Psoas muscle (tissue), 8 donors: ENCODE data around the gene PLXDC2. TPM values are rescaled to one million over a fixed set of nuclear protein-coding genes. Genes with fewer than 3 reads are reported as not detected.

Experiments
- ATAC-seq, 4 donors: fragments of 200-7000 bp; cut with Tn5 transposase; one replicate each; pipeline ENCODE4 v1.9.1; 2020; ENCODE audit warnings: moderate library complexity in 3 of 4, mild to moderate bottlenecking in 2 of 4
- DNase-seq, 2 donors: peaks; one replicate each; pipeline ENCODE4 v3.0.0-alpha.2; 2020
- H3K27ac ChIP-seq: fragments of 200-600 bp; one replicate; pipeline ENCODE4 v1.8.0; 2022
- H3K27me3 ChIP-seq, 3 donors: fragments of 200-600 bp in 1 of 3; one replicate each; pipeline versions ENCODE4 v1.6.1 to v1.8.0; 2013 to 2022; ENCODE audit warnings: low read length in 2 of 3, mild to moderate bottlenecking in 2 of 3, moderate library complexity in 1 of 3; ENCODE audit not compliant: insufficient read depth in 3 of 3
- H3K36me3 ChIP-seq, 2 donors: fragments of 200-600 bp in 1 of 2; one replicate each; pipeline versions ENCODE4 v1.6.1 to v1.8.0; 2013 to 2022; ENCODE audit warnings: low read depth in 1 of 2, mild to moderate bottlenecking in 1 of 2, moderate library complexity in 1 of 2; ENCODE audit not compliant: insufficient read depth in 1 of 2
- H3K4me1 ChIP-seq: fragments of 200-600 bp; one replicate; pipeline ENCODE4 v1.8.0; 2022
- H3K4me3 ChIP-seq: fragments of 200-600 bp; one replicate; pipeline ENCODE4 v1.8.0; 2022; ENCODE audit warnings: mild to moderate bottlenecking
- H3K9me3 ChIP-seq: fragments of 200-600 bp; one replicate; pipeline ENCODE4 v1.8.0; 2022
- CTCF ChIP-seq: fragments of 200-600 bp; IDR thresholded peaks from one replicate; pipeline ENCODE4 v1.8.0; 2022; ENCODE audit warnings: antibody characterized with exemption
- WGBS, 3 donors: extraction: QIAGEN DNeasy Blood & Tissue Kit; methylation state at CpG; one replicate each; pipeline versions ENCODE4 v1.1.6 to v1.1.7; 2013; 5-methylcytosine and 5-hydroxymethylcytosine counted together
- intact Hi-C, 2 donors: fragments of 100-400 bp; cut with DNase I; formaldehyde crosslinking; loops; one replicate each; pipeline versions ENCODE4 v1.11.0 to v1.14.2; 2022
- polyA plus RNA-seq, 3 donors: library from polyadenylated mRNA; stranded (reverse); fragments of 200-250 nt; gene quantifications; one replicate each; pipeline ENCODE4 v1.2.3, GENCODE V29; 2013
- total RNA-seq, 4 donors: library from RNA; stranded (reverse); fragmentation: NEBNext Ultra II Directional in 2 of 4; extraction: Animal tissue kit (Norgen Biotek cat#: 25700) in 2 of 4; gene quantifications; one replicate each; pipeline versions ENCODE4 v1.2.1 to v1.2.4, GENCODE V29; 2021 to 2023
- donor health status: healthy with polysubstance abuse.
- donor health status: DM: no; HTN: no; CAD: no; lungs with moderate emphysema.
- donor health status: Bipolar disorder and iron deficiency.
- donor health status: healthy.
- donor health status: DM: yes; HTN: yes; CAD: no.
- donor health status: DM: no; HTN: no; CAD: no.
- donor health status: DM: no; HTN: no; CAD: no.
- donor health status: DM: yes; HTN: yes; CAD: no.

The PLXDC2 gene
- total and polyA plus RNA-seq, 7 donors = 2.3 to 21.4 (median 9.2) TPM

DNA sequence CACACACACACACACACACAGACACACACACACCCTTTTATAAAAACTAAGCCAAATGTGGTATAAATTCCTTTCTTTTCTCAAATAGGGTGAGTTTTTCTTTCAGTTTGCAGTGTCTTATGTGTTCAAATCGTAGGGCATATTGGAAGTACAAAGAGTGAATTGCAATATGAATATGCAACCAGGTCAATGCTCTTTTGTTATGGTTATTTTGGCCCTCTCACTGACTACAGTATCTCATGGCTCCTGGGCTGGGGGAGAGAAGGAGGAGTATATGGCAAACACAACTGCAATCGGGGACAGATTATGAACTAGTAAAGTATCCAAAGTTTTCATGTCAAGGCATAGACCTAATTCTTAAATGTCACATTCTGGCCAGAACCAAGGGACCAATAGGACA is 301.9 kb downstream of the PLXDC2 start:
- TF ChIP-seq CTCF = no peak

DNA sequence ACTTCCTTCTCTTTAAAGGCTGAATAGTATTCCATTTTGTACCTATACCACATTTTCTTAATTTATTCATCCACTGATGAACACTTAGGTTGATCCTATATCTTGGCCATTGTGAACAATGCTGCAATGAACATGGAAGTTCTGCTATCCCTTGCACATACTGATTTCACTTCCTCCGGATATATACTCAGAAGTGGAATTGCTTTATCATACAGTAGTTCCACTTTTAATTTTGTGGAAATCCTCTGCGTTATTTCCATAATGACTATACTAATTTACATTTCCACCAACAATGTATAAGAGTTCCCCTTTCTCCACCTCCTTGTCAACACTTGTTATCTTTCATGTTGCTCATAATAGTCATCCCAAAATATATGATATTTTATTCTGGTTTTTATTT is 312.6 kb downstream of the PLXDC2 start:
- intact Hi-C loops = no loop called here
- H3K27ac ChIP-seq = no peak overlapping the region
- H3K9me3 ChIP-seq = peaks cover 14% of the 10 kb centered on the region
- ATAC-seq (no peak), DNase-seq (no peak)
- WGBS, 3 donors = 89 to 97% (median 96%) methylated on average over 2 of the region's 2 CpGs
- H3K36me3 ChIP-seq = no peaks in the 10 kb centered on the region
- no peaks in the 10 kb centered on the region for H3K27me3 ChIP-seq
- no peaks in the 10 kb centered on the region for H3K4me1 ChIP-seq
- no peak overlapping the region for H3K4me3 ChIP-seq
- TF ChIP-seq CTCF = no peak

More for the DNA sequence above, 301.9 kb downstream of the PLXDC2 start:
- no peaks in the 10 kb centered on the region for H3K36me3 ChIP-seq
- no peak overlapping the region for H3K27ac ChIP-seq
- ATAC-seq = no peak
- DNase-seq = no peak
- no peaks in the 10 kb centered on the region for H3K27me3 ChIP-seq
- 56 to 79% (median 76%) methylated on average over 2 of the region's 2 CpGs for WGBS, 3 donors
- no peaks in the 10 kb centered on the region for H3K9me3 ChIP-seq
- no peak overlapping the region for H3K4me3 ChIP-seq
- H3K4me1 ChIP-seq = no peaks in the 10 kb centered on the region
- intact Hi-C loops = no loop called here

- Histone ChIP-seq H3K27ac (no peak overlapping the region), H3K4me1 (no peaks in the 10 kb centered on the region), H3K4me3 (no peak overlapping the region), H3K9me3 (peaks cover 17% of the 10 kb centered on the region), H3K27me3 (no peaks in the 10 kb centered on the region), H3K36me3 (no peaks in the 10 kb centered on the region)
- no peak for DNase-seq
- TF ChIP-seq CTCF = no peak
- intact Hi-C loops = loop anchor here in 1 of 2 donors (5.0 kb wide), 1 partner anchor 411 kb away; no protein-coding TSS in a partner anchor
- no peak for ATAC-seq
- WGBS, 3 donors = 88 to 95% (median 93%) methylated on average over 2 of the region's 2 CpGs
Measured at GRCh38 chr10:20132816-20133215, 316.6 kb downstream of the PLXDC2 start.

- Histone ChIP-seq H3K27me3 (no peaks in the 10 kb centered on the region), H3K4me1 (no peaks in the 10 kb centered on the region), H3K27ac (no peak overlapping the region), H3K4me3 (no peak overlapping the region), H3K36me3 (no peaks in the 10 kb centered on the region), H3K9me3 (peaks cover 14% of the 10 kb centered on the region)
- intact Hi-C loops = loop anchor here in 1 of 2 donors (5.0 kb wide), 1 partner anchor 411 kb away; no protein-coding TSS in a partner anchor
- 93 to 98% (median 95%) methylated on average over 2 of the region's 2 CpGs for WGBS, 3 donors
- DNase-seq = no peak
- no peak for ATAC-seq
- no peak for TF ChIP-seq CTCF
Measured at GRCh38 chr10:20133669-20134189, 317.5 kb downstream of the PLXDC2 start.

GRCh38 chr10:20142311-20142710 is 326.1 kb downstream of the PLXDC2 start:
- no peak overlapping the region for H3K4me3 ChIP-seq
- DNase-seq = no peak
- H3K27ac ChIP-seq = no peak overlapping the region
- no peaks in the 10 kb centered on the region for H3K4me1 ChIP-seq
- H3K9me3 ChIP-seq = no peaks in the 10 kb centered on the region
- no peak for TF ChIP-seq CTCF
- H3K36me3 ChIP-seq = no peaks in the 10 kb centered on the region
- intact Hi-C loops = no loop called here
- H3K27me3 ChIP-seq = no peaks in the 10 kb centered on the region
- ATAC-seq = no peak
